Hematopoietic multipotent progenitor cell treated with erythropoietin and hydrocortisone succinate and interleukin-3 and kit ligand, for 17 days (in vitro differentiated cells): Measurements from ENCODE around the gene SLC25A52.
"Not testable (repeated sequence)": the region's sequence is repeated elsewhere in the genome, so short reads cannot be mapped to it uniquely, and the experiment has no call there.

ENCODE experiments used
- DNase-seq: peaks from one replicate; pipeline ENCODE4 v3.0.0-alpha.2; 2015; ENCODE audit warnings: low spot score

The SLC25A52 gene

DNA sequence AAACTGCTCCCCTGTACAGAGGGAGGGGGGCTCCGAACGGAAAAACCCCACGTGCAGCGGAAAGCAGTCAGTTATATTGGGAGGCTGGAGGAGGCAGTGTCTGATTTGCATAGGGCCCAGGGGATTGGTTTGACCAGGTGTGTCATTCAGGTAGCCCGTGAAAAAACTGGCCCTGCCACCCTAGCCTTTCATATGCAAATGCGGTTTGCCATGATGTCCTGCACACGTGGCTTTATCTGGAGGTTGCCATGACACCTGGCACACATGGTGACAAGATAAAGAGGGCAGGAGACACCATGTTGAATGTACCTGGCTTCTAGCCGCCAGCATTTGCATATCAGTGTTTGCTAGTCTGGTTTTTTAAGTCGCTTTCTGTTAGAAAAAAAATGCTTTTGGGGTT, 20.5 kb downstream of the SLC25A52 start:
- DNase-seq: peak; percentile 25

DNA sequence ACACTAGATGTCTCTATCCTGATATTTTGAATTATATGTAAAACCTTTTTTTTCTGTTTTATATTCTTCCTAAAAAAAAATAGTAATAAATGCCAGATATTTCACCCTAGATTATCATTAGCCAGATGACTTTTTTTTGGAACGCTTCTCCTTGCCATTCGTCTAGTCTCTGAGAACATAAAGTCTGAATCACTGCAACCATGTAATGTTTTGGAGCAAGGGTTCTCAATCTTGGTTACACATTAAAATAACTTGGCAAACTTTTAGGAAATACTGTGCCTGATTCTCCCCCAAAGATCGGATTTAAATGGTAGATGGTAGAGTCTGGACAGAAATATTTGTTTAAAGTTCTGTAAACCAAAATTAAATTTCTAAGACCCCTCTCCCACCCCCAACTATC, 21.0 kb downstream of the SLC25A52 start:
- DNase-seq: no peak

DNA sequence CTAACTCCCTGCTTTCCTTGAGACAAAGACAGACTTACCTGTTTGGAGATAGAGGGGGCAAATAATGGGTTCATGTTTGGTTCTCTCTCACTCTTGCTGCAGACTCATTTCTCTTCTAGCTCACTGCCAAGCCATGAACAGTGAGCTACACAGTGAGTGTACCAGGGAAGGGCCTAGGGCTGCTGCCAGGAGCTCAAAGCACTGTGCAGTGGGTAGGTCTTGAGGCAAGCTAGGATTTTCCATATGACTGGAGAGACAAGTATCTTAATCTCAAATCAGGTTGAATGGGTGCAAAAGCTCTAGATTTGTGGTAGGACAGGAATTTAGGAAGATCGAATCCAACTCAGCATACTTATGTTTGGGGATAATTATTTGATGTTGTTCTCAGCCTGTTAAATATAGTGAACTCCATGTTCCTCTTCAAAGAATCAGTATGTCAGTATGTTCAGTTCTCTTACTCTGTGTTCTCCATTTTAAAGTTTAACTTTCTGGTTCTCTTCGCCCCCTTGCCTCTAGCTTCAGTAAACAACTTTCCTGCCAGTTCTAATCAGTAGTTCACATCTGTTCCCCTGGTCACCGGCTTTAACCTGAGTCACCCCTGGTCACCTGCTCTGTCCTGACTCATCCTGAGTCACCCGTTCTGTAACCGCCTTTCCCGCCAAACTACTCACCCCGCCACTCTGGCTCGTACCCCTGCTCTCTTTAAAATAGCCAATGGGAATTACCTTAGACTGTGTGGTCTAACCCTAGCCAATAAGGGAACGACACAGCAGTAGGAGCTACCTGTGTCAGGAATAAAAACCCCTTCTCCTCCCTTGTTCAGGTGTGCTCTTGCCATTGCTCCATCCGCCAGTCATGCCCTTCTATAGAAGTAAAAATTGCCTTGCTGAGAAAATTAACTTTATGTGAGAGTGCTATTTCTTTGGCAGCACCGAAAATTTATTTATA, 21.9 kb downstream of the SLC25A52 start:
- DNase-seq: peak; percentile 42

DNA sequence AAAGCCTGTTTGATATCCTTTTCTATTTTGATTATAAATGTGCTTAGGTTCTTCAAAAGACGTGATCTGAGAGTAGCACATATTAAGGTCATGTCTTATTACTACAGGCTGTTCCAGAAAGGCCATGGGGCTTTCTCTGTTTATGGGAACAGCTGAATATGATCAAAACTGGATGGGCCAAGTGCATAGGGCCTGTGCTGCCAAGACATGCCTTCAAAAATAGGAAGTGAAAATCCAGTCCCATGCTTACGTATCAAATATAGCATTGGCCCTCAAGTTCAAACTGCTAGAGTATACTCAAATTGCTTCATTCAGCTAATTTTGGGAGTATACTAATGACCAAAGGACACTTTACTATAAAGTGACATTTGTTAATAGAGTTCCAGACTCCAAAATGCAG, 24.1 kb downstream of the SLC25A52 start:
- DNase-seq: no peak

DNA sequence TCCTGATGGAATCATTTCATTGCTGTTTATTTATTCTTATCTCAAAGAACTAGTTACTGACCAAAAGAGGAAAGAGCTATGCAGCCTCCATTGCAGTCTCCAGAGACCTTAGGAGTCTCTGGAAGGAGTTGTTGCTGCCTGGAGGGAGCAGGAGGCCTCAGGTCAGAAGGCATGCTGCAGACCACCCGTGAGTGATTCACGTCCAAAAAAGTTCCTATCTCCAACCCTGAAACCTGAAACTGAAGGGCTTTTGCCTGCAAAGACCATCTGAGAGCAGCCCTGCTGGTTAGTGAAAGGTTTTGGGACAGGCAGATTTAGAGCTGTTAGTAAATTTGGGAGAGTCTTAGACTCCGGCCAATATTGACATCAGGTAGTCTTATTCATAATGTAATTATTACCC, 29.1 kb downstream of the SLC25A52 start:
- no peak for DNase-seq

DNA sequence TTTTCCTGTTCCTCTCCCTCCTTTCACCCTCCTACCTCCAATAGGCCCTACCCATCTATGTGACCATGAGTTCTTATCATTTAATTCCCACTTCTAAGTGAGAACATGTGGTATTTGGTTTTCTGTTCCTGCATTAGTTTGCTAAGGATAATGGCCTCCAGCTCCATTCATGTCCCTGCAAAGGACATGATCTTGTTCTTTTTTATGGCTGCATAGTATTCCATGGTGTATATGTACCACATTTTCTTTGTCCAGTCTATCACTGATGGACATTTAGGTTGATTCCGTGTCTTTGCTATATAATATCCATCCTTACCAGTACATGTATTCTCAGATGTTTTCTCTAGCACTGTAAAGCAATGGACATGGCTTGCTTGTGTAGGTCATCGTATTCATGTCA, 31.5 kb downstream of the SLC25A52 start:
- DNase-seq: not testable (repeated sequence)

DNA sequence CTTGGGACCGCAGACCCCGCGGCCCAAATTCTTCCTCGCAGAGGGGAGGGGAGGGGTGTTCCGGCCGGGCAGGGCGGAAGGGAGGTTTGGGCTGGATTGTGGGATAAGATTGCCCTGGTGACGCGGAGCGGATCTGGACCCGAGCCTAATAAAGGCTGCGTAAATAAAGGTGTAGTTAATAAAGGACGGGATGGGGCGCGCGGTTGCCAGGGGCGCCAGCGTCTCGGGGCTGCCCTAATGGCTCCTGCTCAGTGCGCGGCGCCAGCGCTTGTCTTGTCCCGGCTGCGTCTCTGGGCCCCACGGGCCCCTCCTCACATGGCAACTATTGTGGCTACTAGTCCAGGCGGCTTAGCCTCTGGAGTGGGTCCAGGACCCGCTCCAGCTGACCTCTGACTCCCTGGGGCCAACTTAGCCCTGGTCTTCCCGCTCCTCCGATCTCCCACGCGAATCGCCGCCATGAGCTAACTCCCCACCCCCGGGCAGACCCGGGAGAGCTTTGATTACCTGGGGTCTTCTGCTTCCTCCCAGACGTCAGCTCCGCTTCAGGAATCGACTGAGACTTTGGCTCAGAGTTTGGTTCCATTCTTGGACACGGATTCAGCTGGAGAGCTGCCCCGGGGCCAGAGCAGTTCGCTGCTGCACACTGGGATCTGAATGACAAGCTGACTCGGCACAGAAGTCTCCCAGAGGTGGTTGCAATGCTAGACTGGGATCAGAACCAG, 36.5 kb downstream of the SLC25A52 start:
- DNase-seq: no peak

DNA sequence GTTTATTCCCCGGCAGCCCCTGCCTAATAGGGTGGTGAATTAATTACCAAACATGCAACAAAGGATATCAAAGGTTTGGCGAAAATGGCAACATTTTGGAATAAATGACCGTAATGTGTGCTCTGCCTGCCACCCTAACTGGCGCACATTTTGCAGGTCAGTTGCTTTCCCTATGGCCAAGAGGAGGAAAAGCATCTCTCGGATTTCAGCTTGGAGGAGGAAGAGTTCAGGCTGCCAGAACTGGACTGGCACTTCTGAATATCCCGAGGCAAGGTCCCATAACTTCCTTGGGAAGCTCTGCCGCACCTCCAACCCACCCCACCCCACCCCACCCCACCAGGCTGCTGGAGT, 37.1 kb downstream of the SLC25A52 start:
- DNase-seq: no peak

DNA sequence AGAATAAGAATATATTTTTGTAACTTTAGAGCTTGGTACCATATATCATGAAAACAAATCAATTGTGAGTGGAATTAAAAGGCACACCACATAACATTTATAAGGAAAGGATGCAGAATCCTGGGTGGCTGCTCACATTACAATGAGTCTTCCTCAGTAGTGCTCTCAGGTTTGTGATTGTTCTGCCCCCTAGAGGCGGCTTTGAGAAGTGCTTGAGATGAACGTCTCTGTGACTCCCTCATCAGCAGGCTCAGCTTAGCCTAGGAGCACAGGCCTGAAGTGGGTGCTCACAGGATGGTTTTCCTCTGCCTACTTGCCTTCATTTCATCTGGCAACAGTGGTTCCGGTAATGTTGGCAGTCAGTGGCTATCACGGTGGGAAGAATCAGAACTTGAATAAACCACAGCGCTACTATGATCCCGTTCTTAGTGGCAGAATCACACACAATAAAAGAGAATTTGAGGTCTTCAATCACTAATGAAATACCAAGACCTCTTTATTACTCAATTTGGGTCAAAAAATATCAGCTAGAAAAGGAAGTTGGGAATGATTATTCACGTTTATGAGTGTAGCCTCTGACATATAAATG, 38.2 kb downstream of the SLC25A52 start:
- peak; percentile 75 for DNase-seq

DNA sequence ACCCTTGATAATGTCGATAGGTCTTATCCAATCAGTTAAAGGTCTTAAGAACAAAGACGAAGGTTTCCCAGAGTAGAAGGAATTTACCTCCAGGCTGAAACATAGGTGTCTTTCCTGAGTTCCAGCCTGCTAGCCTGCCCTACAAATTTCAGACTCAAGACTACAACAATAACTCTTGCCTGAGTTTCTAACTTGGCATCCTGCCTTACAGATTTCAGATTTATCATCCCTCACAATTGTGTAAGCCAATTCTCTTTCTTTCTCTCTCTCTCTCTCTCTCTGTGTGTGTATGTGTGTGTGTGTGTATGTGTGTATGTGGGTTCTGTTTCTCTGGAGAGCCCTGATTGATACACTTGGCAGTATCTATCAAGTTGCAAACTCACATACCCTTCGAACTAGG, 39.1 kb downstream of the SLC25A52 start:
- DNase-seq: no peak

DNA sequence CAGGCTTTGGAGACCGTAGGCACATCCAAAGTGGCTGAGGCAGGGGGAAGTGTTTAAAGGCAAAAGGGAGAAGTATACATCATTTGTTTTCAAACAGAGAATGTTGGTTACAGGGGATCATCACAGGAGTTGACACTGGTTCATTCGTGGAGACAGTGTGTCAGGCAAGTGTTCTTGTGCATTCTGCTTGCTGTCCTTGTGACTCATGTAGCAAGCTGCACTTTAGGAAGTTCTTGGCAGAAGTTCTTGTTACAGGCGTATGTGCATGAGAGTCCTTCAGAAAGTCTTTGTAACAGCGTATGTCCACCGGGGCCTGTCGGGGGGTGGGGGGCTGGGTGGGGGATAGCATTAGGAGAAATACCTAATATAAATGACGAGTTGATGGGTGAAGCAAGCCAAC, 39.8 kb downstream of the SLC25A52 start:
- DNase-seq: no peak

DNA sequence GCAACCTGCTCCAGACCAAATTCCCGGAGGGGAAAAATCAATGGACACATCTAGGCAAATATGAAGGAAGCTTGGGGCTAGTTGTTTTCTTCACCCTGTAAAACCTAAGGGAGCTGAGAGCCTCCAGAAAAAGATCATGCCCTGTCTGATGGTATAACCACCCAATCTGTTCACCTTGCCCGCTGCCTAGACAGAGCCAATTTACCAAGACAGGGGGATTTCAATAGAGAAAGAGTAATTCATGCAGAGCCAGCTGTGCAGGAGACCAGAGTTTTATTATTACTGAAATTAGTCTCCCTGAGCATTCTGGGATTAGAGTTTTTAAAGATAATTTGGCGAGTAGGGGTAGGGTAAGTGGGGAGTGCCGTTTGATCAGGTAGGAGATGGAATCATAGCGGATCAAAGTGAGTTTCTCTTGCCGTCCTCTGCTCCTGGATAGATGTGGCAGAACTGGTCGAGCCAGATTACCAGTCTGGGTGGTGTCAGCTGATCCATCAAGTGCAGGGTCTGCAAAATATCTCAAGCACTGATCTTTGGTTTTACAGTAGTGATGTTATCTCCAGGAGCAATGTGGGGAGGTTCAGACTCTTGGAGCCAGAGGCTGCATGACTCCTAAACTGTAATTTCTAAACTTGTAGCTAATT, 41.2 kb downstream of the SLC25A52 start:
- no peak for DNase-seq

DNA sequence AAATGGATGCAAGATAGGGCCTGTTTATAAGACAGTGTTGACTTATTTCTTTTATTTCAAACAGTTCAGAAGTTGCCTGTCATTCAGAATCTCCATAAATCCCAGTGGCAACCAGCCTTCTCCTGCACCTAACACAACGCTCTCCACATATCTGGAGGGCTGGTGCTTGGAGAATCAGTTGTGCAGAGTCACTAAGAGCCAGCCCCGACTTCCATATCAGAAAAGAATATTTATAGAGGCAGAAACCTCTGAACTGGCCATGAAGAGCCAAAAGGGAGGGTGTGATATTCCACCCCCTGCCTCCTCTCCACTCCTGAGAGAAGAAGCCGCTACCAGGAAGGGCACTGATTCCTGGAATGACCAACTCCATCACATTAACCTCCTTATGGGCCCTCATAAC, 42.3 kb downstream of the SLC25A52 start:
- DNase-seq: no peak

DNA sequence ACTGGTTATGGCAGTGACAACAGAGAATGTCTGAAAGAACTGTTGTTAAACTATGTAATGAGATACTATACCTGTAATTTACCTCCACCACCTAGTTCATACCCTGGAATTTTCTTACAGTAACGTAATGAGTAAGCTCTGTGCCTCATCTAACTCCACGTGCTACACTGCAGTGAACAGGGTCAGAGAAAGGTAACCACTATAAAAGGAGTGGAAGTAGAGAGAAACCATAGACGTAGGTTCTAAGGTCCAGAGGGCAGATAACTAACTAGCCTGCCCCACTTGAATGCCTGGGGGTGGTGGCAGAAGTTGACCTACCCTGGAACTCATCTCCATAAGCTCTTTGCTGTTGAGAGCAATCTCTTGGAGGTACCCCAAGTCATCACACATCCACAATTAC, 44.3 kb downstream of the SLC25A52 start:
- no peak for DNase-seq

DNA sequence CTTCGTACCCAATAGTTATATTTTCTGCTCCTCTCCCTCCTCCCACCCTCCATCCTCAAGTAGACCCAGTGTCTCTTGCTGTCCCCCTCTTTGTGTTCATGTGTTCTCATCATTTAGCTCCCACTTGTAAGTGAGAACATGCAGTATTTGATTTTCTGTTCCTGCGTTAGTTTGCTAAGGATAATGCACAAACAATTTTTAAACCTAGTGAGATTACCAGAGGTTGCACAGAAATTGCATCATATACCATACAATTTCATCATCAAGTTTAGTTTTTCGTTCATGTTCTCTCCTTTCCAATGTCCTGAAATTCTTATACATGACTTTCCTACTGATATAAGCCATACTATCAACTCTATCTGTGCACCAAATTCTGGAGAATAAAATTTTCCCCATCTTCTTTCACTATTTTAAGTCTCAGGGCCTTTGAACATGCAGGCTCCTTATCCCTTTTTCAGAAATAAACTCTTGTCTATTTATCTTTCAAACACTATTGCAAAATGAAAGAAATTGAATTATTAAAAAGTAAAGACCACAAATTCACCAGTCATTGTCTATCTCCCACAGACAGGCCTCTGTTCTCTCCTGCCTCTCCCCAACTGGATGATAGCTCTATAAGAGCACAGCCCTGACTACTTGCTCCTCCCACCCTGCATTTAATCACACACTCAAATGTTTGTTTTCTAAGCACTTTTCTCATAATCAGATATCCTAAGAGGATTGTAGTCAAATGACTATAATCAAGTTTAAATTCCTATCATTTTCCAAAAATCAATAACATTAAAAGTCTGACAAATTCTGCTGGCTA, 49.1 kb downstream of the SLC25A52 start:
- DNase-seq: no peak

DNA sequence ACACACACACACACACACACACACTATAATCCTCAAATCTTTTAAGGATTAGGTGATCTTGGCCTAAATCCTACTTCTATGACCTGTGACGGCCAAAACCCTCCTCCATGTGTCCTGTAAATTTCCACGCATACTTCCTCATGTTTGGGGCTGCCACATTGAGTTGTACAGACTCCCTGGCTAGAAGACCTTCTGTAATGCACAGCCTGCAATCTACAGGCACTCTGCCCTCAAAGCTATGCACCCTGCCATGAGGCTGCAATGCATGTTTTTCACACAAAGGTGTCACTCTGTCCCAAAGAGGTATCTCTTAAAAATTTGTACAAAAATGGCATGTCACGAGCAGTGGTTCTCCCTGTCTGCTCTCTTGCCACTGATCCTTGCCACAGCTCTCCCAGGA, 49.9 kb downstream of the SLC25A52 start:
- DNase-seq: no peak
